NCI-H2081 (cell line): ENCODE data around the gene RERE.
A peak's percentile ranks its signal among the peaks of the same experiment; 100 is the strongest.
"Not testable (repeated sequence)": the region's sequence is repeated elsewhere in the genome, so short reads cannot be mapped to it uniquely, and the experiment has no call there.

Experiments
- DNase-seq, 2 experiments: peaks; one replicate each; lab custom pipeline; 2025; lab: John Stamatoyannopoulos, UW

RERE gene

GRCh38 chr1:8607906-8608305 is 209.5 kb downstream of the RERE start:
- DNase-seq: no peak

DNA sequence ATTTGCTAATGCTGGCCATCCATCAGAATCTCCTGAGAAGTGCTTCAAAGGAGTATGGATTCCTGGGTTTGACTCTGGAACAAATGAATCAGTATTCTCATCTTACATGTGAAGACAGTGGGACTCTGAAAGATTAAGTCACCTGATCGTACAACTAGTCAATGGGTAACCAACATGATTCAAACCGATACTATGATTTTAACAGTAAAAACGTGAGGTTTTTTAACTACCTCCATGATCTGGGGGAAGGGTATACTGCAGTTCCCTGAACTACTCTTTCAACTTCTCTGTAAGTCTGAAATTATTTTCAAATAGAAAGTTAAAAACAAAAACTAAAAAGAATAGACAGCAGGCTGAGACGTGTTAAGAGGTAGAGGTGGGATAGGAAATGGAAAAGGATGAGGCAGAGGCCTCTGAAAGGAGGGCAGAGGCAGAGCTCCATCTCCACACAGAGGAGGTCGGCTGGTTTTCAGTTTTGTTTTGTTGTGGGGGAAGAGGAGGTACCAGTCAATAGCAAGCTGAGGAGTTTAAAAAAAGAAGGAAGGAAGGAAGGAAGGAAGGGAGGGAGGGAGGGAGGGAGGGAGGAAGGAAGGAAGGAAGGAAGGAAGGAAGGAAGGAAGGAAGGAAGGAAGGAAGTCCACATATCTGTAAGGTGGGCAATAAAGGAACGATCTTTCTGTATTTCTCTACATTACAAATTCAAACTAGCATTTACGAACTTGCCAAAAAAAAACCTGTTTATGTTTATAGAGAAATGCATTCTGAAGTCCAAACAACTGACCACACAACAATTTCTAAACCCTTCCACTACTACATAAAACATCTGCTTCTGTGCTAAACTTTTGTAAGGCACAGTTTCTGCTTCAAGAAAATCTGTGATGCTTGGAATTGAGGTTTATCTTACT is 213.1 kb downstream of the RERE start:
- DNase-seq: no peak

DNA sequence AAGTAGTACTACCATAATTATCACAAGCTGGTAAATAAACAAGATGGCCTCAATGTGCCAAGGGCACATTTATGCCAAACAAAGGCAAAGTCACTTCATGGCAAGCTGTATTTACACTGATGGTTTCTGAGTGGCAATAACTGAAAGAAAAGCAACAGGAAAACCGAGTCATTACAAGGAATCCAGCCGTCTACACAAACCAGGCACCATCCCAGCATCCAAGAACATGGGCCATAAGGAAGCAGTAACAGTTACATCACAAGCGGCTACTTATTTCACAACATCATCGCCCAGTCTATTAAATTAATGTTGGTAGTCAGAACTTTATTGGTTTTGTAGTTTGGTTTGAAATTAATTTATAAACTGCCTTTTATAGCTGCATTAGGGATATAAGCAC is 214.2 kb downstream of the RERE start:
- peak; percentile 16 to 66 for DNase-seq

DNA sequence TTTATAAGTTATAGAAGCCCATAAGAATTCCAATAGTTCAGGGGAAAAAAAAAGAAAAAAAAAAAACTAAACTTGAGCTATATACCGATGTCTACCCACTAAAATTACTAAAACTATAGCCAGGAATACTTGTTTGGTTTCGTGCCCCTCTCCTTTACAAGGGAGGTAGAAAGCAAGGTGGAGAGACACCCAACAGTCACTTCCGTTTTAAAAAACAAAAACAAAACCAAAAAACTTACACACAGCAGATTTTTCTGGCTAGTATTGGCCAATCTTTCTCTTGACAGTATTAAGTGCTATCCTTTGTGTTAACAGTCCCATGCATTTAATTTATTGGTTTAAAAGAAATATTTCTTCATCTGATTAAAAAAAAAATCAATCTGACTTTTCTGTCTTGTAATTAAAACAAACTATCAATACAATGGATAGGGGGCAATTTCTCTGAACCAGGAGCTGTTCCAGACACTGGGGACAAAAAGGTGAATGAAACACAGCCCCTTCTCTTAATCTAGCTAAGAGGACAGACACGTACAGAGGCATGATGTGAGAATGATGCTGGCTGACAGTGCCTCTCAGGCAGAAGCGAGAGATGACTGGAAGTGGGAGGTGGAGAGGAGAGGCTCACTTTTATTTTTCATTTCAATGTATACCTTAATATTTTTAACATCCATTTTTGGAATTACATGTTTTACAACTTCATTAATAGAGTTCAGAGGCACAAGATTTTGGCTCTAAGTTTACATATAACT is 214.8 kb downstream of the RERE start:
- peak in 1 of 2 experiments; percentile 52 for DNase-seq

DNA sequence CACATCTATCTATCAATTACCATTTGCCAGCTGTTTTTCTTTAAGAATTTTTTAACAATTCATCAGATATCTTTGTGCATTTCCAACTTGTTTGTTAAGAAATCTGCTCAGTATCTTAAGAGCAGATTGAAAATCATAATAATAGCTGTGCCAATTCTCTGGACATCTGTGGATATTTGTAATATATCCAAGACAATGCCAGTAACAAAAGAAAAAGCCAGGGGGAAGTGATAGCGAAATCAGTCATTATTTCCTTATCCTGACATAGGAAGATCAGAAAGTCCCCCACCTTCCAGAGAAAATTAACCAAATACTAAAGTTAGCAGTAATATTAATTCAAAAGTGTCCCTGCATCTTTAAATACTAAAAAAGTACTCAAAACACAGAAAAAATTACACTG is 217.1 kb downstream of the RERE start:
- no peak for DNase-seq

GRCh38 chr1:8599646-8600212 is 217.7 kb downstream of the RERE start:
- no peak for DNase-seq

- no peak for DNase-seq
These were observed 218.7 kb downstream of the RERE start for GRCh38 chr1:8598783-8599182.

GRCh38 chr1:8598060-8598724 is 219.2 kb downstream of the RERE start:
- DNase-seq: peak; percentile 73 to 83

DNA sequence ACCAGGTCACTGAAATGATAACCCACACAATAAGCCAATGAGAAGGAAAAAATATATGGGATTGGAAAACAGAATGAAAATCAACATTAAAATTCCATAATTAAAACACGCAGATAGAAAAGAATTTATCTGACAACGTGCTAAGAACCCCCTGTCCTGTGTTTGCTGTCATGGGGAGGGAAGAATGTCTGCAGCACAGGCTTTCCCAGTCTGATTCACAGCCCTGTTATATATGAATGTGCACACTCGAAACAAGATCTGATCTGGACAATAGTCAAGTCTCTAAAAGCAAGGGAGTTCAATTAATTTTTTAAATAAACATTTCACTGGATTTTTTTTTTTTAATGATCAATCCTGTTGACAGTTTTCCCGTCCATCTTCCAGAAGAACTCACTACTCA is 220.0 kb downstream of the RERE start:
- DNase-seq: no peak

GRCh38 chr1:8595941-8596340 is 221.5 kb downstream of the RERE start:
- no peak for DNase-seq

GRCh38 chr1:8595332-8595731 is 222.1 kb downstream of the RERE start:
- DNase-seq: no peak

GRCh38 chr1:8593292-8593691 is 224.1 kb downstream of the RERE start:
- DNase-seq: not testable (repeated sequence)

DNA sequence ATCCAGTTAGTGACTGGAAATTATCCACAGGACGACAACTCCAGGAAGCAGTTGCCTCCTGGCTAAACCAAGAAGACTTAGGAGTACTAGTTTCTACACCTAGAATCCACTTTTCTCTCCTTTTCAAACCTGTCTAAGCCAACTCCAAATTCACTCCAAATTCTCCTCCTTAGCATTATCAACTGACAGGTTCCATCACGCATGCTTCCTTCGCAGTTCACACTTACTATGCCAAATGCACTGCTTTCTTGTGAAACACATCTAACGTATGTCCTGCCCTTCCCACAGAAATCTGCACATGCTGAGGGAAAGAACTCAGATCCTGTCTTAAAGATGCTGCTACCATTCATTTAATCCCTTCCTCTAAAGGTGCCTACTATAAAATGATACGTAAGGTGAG is 225.9 kb downstream of the RERE start:
- DNase-seq: no peak

- DNase-seq: no peak
These were observed 226.6 kb downstream of the RERE start for GRCh38 chr1:8590721-8591351.

DNA sequence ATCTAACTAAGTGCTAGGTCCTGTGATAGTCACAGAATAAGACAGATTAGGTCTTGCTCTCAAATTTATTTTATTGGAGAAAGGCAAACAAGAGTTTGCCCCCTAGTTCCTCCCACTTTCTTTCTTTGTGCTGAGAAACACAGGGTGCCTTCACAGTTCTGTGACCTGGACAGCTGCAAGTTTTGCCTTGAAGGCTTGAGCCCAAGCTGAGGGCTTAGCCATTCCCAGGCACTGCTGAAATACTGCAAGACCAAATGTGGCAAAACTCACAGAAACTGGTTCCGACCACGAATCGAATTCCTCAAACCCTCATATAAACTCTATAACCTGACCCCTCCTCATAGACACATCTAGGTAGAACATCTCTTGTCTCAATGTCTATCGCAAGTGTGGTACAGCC is 227.9 kb downstream of the RERE start:
- no peak for DNase-seq

- no peak for DNase-seq
These were observed 229.7 kb downstream of the RERE start for GRCh38 chr1:8587784-8588183.

DNA sequence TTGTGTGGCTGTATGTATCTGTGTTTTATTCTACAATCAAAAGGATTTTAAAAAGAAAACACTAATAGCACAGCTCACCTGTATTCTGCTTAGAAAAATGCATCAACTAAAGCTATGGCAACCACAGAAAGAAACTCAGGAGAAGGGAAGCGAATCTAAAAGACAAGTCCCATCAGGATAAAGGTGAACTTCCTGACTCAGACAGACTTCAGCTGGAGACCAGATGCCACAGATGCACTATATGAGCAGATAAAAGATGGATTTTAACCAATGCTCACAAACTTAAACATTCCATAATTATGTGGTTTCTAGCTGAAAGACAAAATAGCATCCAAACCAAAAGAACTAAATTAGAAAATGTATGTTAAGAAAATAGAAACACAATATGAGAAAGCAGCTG is 231.0 kb downstream of the RERE start:
- no peak for DNase-seq

DNA sequence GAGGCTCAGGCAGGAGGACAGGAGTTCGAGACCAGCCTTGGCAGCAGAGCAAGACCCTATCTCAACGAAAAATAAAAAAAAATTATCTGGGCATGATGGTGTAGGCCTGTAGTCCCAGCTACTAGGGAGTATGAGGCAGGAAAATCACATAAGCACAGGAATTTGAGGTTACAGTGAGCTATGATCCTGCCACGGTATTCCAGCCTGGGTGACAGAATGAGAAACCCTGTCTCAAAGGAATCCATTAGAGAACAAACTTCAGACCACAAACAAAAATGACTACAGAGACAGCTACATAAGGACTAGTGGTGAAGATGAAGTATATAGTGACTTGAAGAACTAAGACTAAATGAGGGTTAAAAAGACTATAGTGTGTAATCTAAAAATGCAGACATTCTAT is 233.1 kb downstream of the RERE start:
- DNase-seq: no peak

DNA sequence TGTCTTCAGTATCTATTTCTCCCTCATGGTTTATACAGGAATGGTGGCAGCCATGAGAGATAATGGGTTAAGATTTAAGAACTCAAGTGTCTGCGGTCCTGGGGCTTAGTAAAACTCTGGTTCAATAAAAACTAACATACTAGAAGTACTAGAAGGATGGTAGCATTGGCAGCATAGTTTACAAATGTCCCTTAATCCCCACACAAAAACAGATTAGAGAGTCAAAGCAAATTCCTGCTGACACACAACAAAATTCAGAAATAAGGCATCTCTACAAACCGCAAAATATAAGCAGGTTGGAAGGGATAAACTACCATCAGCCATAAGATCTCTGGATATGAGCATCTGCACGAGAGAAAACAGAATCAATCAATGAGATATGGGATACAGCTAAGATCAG is 234.4 kb downstream of the RERE start:
- DNase-seq: no peak

DNA sequence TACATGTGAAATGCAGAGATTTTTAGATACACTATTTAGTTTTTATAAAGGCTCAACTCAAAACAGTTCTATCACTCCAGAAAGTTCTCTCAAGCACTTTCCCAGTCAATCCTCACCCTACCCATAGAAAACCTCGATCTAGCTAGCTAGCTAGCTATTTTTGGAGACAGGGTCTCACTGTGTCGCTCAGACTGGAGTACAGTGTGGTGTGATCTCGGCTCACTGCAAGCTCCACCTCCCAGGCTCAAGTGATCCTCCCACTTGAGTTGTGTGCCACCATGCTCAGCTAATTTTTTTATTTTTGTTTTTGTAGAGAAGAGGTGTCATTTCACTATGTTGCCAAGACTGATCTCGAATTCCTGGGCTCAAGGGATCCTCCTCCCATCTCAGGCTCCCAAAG is 236.9 kb downstream of the RERE start:
- no peak for DNase-seq

DNA sequence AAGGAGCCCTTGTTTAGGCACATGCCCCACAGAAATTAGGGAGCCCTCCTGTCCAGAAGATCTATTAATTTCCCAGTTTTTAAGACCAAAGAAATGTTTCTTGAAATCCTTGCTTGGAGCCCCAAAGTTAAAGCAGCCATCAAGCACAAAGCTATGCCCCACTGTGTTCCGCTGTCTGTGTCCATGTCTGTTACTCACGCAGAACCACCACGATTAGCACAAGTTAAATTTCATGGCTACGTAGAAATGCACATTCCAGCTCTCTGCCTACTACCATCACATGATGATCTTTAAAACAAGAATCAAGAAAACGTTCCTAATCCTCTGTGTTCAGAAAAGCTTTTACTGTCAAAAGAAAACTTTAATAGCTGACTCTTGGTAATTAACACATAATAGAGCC is 238.5 kb downstream of the RERE start:
- no peak for DNase-seq
